CD4-positive, alpha-beta T cell treated with Interleukin-17A for 1 hour (primary cell): ENCODE results near the gene RPAP2.
"Not testable (repeated sequence)": the region's sequence is repeated elsewhere in the genome, so short reads cannot be mapped to it uniquely, and the experiment has no call there.

ENCODE experiments used
- DNase-seq: peaks from one replicate; pipeline ENCODE4 v3.0.0-alpha.2; 2020

Gene RPAP2

DNA sequence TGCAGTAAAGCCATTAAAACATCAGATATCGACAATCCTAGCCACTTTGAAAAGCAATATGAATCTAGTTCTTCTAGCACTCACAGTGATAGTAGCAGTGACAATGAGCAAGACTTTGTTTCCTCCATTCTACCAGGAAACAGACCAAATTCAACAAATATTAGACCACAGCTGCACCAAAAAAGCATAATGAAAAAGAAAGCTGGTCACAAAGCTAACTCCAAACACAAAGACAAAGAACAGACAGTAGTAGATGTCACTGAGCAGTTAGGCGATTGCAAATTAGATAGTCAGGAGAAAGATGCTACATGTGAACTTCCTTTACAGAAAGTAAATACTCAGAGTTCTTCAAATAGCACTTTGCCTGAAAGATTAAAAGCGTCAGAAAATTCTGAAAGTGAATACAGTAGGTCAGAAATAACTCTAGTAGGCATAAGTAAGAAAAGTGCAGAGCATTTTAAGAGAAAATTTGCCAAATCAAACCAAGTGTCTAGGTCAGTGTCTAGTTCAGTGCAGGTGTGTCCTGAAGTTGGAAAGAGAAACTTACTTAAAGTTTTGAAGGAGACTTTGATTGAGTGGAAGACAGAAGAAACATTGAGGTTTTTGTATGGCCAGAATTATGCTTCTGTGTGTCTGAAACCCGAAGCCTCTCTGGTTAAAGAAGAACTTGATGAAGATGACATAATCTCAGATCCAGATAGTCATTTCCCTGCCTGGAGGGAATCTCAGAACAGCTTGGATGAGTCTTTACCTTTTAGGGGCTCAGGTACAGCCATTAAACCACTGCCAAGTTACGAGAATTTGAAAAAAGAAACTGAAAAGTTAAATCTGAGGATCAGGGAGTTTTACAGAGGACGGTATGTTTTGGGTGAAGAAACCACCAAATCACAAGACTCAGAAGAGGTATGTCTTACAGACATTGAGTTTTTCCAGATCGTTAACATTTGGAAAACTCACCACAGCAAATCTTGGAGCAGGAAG, 24.9 kb downstream of the RPAP2 start:
- DNase-seq = no peak

DNA sequence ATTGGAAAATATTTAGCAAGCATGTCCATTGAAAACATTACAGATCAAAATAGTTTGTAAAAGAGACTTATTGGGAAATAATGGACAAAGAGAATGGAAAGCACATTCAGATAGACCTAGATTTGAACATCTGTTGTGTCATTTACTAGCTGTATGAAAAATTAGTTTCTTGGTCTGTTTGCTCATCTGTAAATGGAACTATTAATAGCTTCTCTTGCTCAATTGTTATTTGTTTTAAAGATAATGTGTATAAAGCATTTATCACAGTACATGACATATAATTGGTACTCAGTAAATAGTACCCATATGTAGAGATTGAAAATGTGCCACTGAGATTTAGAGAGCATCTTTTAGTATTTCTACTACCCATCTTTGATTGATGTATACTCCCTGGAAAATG, 25.9 kb downstream of the RPAP2 start:
- DNase-seq = no peak

DNA sequence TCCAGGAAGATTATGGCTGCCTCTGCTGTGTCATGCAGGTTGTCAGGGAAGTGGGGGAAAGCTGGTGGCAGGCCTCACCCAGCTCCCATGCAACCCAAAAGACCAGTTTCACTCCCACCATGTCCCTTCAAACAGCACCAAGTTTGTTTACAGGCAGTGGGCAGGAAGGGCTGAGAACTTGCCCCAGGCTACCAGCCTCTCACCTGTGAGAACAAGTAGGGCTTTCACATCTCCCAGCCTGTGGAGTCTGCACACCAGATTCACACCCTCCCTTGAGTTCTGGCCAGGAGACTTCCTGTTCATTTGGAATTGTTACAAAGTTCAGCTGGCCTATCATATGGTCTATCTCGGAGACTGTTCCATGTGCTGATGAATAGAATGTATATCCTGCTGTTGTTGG, 27.8 kb downstream of the RPAP2 start:
- DNase-seq = no peak

DNA sequence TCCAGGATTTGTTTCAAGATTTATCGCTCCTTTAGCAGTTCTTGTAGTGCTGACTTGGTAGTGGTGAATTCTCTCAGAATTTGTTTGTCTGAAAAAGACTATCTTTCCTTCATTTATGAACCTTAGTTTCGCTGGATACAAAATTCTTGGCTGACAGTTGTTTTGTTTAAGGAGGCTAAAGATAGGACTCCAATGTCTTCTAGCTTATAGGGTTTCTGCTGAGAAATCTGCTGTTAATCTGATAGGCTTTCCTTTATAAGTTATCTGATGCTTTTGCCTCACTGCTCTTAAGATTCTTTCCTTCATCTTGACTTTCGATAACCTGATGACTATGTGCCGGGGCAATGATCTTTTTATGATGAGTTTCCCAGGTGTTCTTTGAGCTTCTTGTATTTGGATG, 28.9 kb downstream of the RPAP2 start:
- no peak for DNase-seq

DNA sequence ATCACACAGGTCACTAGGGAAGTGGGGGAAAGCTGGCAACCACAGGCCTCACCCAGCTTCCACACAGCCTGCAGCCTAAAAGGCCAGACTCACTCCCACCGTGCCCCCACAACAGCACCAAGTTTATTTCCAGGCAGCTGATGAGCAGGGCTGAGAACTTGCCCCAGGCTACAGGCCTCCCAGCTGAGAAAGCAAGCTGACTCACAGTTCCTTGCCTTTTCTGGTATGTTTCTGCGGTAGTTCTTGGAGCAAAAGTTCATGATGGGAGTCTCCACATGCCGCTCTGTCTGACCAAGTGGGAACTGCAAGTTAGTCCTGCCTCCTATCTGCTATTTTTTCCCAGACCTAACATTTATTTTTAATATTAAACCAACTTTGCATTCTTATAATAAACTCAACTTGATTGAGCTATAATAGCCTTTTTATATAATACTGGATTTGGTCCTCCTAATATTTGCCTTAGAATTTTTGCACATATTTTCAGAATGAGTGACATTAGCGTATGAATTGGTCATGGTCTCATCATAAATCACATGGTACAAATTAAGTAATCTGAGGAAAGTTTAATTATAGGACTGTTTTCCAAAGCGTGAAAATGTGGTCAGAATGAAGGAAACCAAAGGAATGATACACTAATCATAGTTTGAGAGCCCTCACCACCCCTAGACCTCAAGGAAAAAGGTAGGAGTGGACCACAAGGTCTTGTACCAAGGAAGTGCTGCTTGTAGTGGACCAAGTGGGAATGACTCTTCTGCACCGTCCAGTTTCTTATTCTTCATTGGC, 30.7 kb downstream of the RPAP2 start:
- DNase-seq = no peak

DNA sequence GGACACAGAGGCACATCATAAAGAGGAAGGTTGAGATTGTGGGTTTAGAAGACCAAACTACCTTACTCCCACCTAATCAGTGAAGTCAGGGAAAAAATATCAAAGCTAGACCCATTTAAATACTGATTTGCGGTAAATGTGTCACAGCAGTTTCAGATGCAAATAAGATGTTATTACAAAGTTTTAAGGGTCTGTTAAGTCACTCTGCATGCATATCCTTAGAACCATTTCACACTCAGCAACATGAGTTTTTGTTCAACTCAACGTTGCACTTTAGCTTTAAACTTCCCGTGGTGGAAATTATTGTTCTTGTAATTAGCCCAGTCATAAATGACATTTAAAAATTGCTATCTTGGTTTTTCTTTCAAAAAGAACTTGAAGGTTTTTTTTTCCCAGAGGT, 34.8 kb downstream of the RPAP2 start:
- no peak for DNase-seq

DNA sequence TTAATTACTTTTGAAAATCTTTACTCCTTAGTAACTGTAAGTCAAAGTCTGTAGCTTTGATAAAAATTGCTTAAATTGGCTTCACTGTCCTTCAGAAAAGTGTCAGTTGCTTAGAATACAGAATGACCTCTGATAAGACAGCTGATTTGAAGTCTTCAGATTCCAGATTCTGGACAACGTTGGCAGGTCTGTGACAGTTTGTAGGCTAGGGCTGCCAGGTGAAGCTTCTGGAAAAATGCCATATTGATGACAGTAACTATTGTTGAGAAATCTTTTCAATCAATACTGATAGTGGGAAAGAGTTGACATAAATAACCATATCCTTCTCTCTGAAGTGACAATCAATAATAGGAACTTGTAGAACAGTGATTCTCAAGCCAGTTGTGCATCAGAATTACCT, 41.3 kb downstream of the RPAP2 start:
- no peak for DNase-seq

DNA sequence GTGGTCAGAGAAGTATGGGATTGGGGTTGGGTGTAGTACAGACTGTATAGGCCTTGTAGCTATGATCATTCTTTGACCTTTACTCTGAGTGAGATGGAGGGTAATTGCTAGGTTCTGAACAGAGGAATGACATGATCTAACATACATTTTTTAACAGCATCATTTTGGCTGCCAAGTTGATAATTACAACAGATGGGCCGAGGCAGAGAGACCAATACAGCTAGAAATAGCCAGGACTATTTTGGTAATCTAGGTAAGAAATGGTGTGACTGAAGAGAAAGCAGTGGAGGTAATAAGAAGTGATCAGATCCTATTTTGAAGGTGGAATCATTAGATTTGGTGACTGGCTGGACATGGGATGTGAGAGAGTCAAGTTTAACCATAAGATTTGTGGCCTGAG, 43.5 kb downstream of the RPAP2 start:
- no peak for DNase-seq

DNA sequence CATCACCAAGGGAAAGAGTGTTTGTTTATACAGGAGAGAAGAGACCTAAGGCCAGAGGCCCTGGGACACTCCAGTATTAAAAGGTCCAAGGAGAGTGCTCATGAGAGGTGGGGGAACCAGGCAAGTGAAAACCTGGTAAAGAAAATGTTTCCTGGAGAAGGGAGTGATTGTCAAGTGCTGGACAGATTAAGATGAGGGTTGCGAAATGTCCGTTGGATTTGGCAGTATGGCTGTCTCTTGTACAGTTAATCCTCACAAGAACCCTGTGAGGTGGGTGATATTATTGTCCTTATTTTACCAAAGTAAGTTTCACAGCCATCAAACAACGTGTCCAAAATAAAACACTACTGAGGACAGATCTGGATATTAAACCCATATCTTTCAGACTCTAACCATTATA, 44.2 kb downstream of the RPAP2 start:
- DNase-seq = no peak

DNA sequence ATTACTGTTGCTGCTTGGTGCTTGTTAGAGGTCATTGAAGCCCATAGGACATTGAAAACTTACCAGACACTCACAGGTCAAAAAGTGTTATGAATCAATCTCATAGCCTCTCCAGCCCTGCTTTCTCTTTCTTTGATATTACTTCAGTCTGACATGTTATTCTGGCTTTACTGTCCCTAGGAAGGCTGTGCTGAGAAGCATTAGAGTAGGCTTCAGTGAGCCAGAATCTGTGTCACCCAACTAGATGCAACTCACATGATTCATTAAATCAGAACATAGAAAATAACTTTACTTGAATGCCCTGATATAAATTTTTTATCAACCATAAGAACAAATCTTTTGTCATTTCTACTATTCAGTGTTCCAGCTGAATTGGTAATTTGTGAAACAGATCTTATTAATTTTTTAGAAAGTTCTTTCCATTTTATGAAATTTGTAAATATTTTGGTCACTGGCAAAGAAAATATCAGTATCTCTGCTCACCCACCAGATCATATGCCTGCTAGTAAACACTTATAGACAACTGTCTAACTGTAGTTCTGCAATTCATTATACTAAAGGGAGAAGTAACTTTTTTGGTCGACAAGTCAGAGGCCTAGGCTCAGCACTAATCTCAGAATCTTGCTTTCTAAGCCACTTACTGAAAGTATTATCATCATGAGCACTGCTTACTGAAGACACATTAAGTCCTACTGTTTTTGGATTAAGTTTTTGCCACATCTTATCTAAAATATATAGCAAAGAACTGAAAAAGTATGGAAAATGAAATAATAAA, 48.2 kb downstream of the RPAP2 start:
- no peak for DNase-seq

DNA sequence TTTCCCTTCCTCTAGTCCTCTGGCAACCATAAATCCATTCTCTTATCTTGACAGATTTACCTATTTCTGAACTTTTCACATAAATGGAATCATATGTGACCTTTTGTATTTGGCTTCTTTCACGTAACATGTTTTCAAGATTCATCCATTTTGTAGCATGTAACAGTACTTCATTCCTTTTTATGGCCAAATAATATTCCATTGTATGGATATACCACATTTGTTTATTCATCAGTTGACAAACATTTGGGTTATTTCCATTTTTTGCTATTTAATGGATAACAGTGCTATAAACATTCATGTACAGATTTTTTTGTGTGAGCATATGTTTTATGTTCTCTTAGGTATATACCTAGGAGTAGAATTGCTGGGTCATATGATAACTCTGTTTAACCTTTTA, 54.0 kb downstream of the RPAP2 start:
- no peak for DNase-seq

DNA sequence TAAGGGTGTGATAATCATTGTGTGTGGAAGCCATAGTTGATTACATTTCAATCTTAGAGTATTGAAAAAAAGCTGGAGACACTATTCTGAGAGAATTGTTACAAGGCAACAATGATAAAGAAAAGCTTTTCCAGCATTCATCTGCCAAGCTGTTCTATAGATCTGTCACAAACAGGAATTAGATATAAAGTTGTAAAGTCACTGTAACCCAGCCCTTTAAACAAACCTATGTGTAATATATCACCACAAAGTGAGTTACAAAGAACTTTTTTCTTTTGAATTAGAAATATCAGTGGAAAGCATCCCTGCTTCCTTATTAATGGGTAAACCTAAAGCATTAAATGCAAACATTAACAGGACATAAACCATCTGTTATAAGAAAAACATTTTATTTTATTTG, 55.4 kb downstream of the RPAP2 start:
- no peak for DNase-seq

DNA sequence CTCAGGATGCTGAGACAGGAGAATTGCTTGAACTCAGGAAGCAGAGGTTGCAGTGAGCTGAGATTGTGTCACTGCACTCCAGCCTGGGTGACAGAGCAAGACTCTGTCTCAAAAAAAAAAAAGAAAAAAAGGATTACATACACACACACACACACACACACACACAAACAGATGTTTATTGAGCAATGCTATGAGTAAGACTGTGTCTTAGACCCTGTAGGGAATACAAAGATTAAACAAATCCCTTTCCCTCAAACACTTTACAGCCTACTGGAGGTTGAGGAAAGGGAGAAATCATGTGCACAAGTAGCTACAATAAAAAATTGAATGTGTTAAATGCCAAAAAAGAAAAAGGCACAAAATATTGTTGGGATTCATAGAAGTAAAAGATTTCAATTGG, 58.1 kb downstream of the RPAP2 start:
- no peak for DNase-seq

DNA sequence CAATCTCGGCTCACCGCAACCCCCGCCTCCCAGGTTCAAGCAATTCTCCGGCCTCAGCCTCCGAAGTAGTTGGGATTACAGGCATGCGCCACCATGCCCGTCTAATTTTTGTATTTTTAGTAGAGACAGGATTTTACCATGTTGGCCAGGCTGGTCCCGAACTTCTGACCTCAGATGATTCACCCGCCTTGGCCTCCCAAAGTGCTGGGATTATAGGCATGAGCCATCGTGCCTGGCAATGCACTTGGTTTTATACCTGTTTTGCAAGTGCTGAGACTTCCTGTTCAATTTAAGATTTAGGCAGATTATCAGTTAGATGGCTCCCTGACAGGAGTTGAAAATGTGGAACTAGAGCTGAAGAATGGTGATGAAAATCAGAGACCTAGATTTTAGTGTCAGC, 60.5 kb downstream of the RPAP2 start:
- not testable (repeated sequence) for DNase-seq

DNA sequence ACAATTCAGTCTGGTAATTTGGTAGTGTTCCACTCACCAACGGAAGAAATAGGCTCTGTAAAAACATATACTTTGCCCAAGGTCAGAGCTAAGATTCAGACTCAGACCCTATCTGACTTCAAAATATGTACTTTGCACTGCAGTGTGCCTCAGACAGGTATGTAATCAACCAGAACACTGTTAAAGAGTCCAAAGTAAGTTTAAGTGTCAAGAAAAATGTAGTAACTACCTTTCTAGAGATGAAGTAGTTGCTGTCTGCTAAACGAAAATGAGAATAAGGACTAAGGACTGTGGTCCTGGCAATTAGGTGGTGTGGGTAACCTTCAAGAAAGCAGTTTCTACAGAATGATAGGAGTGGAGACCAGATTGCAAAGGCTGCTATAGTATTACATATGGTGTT, 61.1 kb downstream of the RPAP2 start:
- DNase-seq = no peak

DNA sequence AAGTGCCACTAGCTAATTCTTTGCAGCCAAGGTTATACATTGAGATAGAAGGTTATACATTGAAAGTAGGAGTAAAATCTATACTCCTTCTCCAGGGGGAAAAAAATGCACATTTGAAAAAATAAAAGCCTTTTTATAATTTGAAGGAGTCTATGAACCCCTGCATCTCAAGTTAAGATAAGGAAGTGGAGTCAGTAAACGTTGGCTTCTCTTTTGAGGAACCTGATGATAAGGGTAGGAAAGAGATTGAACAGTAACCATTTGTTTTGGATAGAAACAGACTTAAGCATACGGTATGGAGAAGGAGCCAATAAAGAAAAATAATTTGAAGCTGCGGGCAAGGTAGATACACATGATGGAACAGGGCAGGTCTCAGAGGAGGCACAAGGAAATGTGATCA, 64.1 kb downstream of the RPAP2 start:
- no peak for DNase-seq

DNA sequence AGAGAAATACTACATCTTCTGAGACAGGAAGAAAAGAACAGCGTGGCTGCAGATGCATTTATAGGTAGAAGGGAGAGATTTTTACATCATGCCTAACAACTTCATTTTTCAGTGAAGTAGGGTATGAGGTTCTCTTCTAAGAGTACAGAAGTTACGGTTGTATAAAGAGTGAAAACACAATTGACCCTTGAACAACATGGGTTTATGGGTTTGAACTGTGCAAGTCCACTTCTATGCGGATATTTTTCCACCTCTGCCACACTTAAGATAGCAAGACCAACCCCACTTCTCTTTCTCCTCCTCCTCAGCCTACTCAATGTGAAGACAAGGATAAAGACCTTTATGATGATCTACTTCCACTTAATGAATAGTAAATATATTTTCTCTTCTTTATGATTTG, 64.5 kb downstream of the RPAP2 start:
- no peak for DNase-seq

DNA sequence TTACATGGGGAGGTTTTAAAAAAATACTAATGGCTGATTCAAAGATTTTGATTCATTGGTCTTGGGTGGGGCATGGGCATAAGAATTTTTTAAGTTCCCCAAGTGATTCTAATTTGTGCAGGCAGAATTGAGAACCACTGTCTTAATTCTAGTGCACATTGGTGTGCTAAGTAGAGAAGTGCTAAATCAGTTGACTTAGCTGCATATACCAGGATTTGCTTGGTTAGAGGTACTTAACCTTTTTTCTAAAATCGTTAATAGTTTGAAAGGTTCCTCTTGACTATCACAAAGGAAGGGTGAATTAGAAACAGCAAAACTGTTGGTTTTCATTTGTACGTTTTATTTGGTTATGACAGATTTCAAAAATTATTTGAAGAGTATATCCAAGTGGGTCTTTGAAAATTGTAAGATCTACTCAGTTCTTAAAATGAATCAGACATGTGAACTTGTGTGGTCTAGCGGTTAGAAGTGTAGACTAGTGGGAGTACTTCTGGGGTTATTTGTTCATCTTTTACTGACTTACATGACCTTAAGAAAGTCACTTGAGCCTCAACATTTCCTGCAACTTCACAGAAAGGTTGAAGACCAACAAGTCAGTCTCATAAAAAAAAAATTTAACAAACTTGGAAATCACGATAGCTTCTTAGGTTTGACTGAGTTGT, 66.7 kb downstream of the RPAP2 start:
- DNase-seq = peak; percentile 42

DNA sequence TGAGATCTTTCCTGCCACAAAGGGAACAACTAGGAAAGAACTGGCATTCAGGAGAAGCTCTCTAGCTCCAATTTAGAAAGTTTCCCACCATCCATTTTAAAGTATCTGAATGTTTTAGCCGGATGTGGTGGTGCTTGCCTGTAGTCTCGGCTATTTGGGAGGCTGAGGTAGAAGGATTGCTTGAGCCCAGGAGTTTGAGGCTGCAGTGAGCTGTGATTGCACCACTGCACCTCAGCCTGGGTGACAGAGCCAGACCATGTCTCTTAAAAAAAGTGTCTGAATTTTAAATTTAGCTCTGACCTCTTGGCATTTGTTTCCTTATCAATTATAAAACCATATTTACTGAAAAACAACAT, 67.2 kb downstream of the RPAP2 start:
- DNase-seq = peak; percentile 25

DNA sequence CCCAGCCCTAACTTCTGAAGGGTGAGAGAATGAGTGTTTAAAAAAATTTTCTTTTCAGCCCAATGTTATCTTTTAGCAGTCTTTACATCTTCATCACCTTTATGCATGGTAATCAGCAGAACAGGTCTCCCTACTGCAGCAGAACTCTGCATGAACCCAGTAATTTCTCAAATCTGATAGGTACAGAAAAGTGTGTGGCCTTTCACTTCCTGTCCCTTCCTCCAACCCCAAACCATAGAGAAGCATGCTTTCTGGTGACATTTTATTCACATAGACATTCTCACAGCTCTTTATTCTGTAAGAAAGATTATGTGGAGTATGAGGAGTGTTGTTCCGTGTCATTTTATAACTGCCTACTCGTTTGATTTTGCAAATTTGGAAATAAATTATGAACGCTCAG, 68.6 kb downstream of the RPAP2 start:
- DNase-seq = peak; percentile 13

DNA sequence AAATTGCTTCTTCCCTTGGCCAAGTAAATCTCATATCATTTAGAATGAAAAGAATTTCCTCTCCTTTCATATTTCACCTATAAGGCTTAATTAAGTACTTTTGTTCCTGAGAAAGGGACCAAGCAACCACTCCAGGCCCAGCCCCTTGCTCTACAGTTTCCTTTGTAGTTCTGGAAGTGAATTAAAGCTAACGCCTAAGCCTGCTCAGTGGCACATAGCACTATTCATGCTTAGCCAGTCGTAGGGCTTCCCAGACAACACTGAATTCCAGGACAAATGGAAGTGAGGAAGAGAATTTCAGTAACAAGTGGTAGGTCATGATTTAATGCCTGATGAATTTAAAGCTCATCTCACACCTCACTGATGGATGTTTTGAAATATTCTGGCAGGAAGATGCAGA, 73.3 kb downstream of the RPAP2 start:
- no peak for DNase-seq

DNA sequence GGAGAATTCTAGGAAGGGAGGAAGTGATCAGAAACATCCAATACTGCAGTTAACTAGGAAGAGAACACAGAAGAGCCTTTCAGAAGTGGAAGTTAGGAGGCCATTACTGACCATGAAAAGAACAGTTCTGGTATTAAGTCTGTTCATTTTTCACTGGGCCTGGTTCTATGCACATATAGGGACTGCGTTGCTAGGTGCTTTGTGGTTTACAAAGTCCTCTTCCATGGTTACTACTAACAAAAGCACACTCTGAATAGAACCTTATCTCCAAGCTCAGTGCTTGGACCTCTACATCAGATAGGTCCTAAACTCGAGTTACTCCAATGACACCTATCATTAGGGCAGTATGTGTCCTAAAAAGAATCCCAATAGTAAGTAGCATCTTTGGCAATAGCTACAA, 75.4 kb downstream of the RPAP2 start:
- no peak for DNase-seq

DNA sequence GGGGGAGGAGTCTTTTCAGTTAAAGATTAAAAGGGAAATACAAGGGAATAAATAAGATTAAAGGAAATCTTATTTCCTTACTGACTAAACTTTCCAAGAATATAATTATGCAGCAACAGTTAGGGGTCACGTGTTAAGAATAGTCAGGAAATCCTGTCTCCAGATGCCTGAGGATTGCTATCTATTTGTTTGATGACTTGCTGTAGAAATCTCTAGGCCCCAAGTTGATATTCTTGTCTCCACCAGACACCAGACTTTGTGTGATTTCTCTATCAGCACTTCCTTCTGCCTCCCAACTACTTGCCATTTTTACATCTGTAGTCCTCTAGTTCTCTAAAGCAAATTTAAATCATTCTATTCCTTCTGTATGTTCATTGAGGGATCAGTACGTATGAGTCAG, 77.5 kb downstream of the RPAP2 start:
- no peak for DNase-seq
